Colonic mucosa (tissue), 4 donors: ENCODE data around the gene CD164. TPM values are rescaled to one million over a fixed set of nuclear protein-coding genes. Genes with fewer than 3 reads are reported as not detected.

ENCODE experiments used
- DNase-seq: peaks from one replicate; pipeline ENCODE4 v3.0.0-alpha.2; 2020
- H3K27ac ChIP-seq: fragments of 200-600 bp; one replicate; pipeline ENCODE4 v1.8.0; 2021
- H3K27me3 ChIP-seq: fragments of 200-600 bp; one replicate; pipeline ENCODE4 v1.8.0; 2021
- H3K36me3 ChIP-seq: fragments of 200-600 bp; one replicate; pipeline ENCODE4 v1.8.0; 2021
- H3K4me1 ChIP-seq: fragments of 200-600 bp; one replicate; pipeline ENCODE4 v1.8.0; 2021; ENCODE audit warnings: mild to moderate bottlenecking
- H3K4me3 ChIP-seq: fragments of 200-600 bp; one replicate; pipeline ENCODE4 v1.8.0; 2021
- H3K9ac ChIP-seq, 2 donors: one replicate each; pipeline ENCODE4 v1.7.0; 2013; ENCODE audit warnings: control low read depth in 2 of 2, low read depth in 2 of 2, low read length in 2 of 2
- H3K9me3 ChIP-seq: fragments of 200-600 bp; one replicate; pipeline ENCODE4 v1.8.0; 2021
- CTCF ChIP-seq: fragments of 200-600 bp; IDR thresholded peaks from one replicate; pipeline ENCODE4 v1.8.0; 2022; ENCODE audit warnings: antibody characterized with exemption, mild to moderate bottlenecking
- intact Hi-C: fragments of 100-400 bp; cut with DNase I; formaldehyde crosslinking; loops from one replicate; pipeline ENCODE4 v1.14.1; 2022
- total RNA-seq, 2 donors: library from RNA; stranded (reverse); fragmentation: NEBNext Ultra II Directional in 1 of 2; extraction: Animal tissue kit (Norgen Biotek cat#: 25700) in 1 of 2; gene quantifications; one replicate each; pipeline ENCODE4 v1.2.1, GENCODE V29; 2021
- donor health status: healthy.
- donor health status: DM: no; HTN: no; CAD: no.
- donor health status: DM: no; HTN: no; CAD: no.

CD164 gene
- total RNA-seq, 2 donors from 2014 or later = 420 to 621 TPM

- no peak for TF ChIP-seq CTCF
- Histone ChIP-seq H3K4me1 (peaks cover 5% of the 10 kb centered on the region), H3K27me3 (no peaks in the 10 kb centered on the region), H3K27ac (no peak overlapping the region), H3K36me3 (peaks cover 22% of the 10 kb centered on the region), H3K4me3 (no peak overlapping the region), H3K9ac (no peak overlapping the region), H3K9me3 (no peaks in the 10 kb centered on the region)
- intact Hi-C loops = no loop called here
- DNase-seq = no peak
Measured at GRCh38 chr6:109374326-109374892, 7.9 kb downstream of the CD164 start.

- Histone ChIP-seq H3K4me1 (peaks cover 1% of the 10 kb centered on the region), H3K9me3 (no peaks in the 10 kb centered on the region), H3K4me3 (no peak overlapping the region), H3K27me3 (no peaks in the 10 kb centered on the region), H3K36me3 (peaks cover 24% of the 10 kb centered on the region), H3K9ac (no peak overlapping the region), H3K27ac (no peak overlapping the region)
- intact Hi-C loops = no loop called here
- no peak for DNase-seq
- no peak for TF ChIP-seq CTCF
Measured at GRCh38 chr6:109373762-109374161, 8.5 kb downstream of the CD164 start.

- Histone ChIP-seq H3K36me3 (peaks cover 28% of the 10 kb centered on the region), H3K4me1 (no peaks in the 10 kb centered on the region), H3K9ac (no peak overlapping the region), H3K27ac (no peak overlapping the region), H3K4me3 (no peak overlapping the region), H3K27me3 (no peaks in the 10 kb centered on the region), H3K9me3 (no peaks in the 10 kb centered on the region)
- TF ChIP-seq CTCF = no peak
- DNase-seq = no peak
- intact Hi-C loops = no loop called here
Measured at GRCh38 chr6:109373331-109373730, 8.9 kb downstream of the CD164 start.

- intact Hi-C loops = no loop called here
- H3K27ac ChIP-seq = no peak overlapping the region
Measured at GRCh38 chr6:109372130-109372529, 10.1 kb downstream of the CD164 start.

GRCh38 chr6:109370792-109371191 lies 11.5 kb downstream of the CD164 start:
- intact Hi-C loops = no loop called here
- TF ChIP-seq CTCF = no peak
- H3K4me1 ChIP-seq = no peaks in the 10 kb centered on the region
- H3K9ac ChIP-seq = no peak overlapping the region
- H3K9me3 ChIP-seq = no peaks in the 10 kb centered on the region
- no peak overlapping the region for H3K4me3 ChIP-seq
- DNase-seq = no peak
- H3K27me3 ChIP-seq = no peaks in the 10 kb centered on the region
- peaks cover 31% of the 10 kb centered on the region for H3K36me3 ChIP-seq
- no peak overlapping the region for H3K27ac ChIP-seq

More at GRCh38 chr6:109372130-109372529, 10.1 kb downstream of the CD164 start:
- H3K9ac ChIP-seq = no peak overlapping the region
- no peak overlapping the region for H3K4me3 ChIP-seq
- DNase-seq = no peak
- no peaks in the 10 kb centered on the region for H3K9me3 ChIP-seq
- no peak for TF ChIP-seq CTCF
- H3K27me3 ChIP-seq = no peaks in the 10 kb centered on the region
- peaks cover 23% of the 10 kb centered on the region for H3K36me3 ChIP-seq
- H3K4me1 ChIP-seq = no peaks in the 10 kb centered on the region
